Measurements from ENCODE around the gene LRRC17.

Gene LRRC17

GRCh38 chr7:102927312-102927933 lies 14.6 kb downstream of the LRRC17 start:
- TF ChIP-seq POLR2AphosphoS5 (IDR thresholded peaks at IDR 0.05; ENCODE audit: low read depth, low read length) = no peak
- TF ChIP-seq POLR2A (IDR thresholded peaks at IDR 0.05; ENCODE audit: low read depth, low read length) = no peak
- TF ChIP-seq TAF1 (IDR thresholded peaks at IDR 0.05; ENCODE audit: borderline replicate concordance, low read depth, low read length) = no peak
- FAIRE-seq (no peak), DNase-seq (ENCODE audit: insufficient read length) (no peak)

DNA sequence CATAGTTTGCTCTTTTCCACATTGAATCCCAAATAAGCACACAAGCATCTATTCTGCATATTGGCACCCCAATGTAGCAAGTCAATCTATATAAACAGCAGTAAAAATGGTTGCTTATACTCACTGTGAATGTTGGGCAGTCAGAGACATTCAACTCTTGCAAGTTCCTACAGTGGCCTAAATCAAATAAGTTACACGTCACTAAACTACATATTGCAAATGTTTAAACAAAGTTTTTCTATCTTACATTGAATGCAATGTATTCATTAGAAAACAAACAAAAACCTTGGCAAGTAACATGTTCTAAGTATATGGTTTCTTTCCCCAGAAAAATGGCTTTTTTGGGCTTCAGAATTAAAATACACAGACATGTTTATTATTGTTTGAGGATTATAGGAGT lies 19.0 kb downstream of the LRRC17 start:
- TF ChIP-seq POLR2A (IDR thresholded peaks at IDR 0.05; ENCODE audit: low read depth, low read length) (no peak), TAF1 (IDR thresholded peaks at IDR 0.05; ENCODE audit: borderline replicate concordance, low read depth, low read length) (no peak), POLR2AphosphoS5 (IDR thresholded peaks at IDR 0.05; ENCODE audit: low read depth, low read length) (no peak)
- DNase-seq (ENCODE audit: insufficient read length) = no peak
- FAIRE-seq = no peak

DNA sequence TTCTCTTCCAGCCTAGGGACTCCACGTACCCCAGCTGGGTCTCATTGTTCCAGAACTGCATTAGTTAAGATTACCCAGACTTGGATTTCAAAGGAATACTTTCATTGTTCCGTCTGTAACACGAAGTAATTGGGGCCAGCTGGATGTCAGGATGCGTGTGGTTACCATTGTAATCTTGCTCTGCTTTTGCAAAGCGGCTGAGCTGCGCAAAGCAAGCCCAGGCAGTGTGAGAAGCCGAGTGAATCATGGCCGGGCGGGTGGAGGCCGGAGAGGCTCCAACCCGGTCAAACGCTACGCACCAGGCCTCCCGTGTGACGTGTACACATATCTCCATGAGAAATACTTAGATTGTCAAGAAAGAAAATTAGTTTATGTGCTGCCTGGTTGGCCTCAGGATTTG lies 21.0 kb downstream of the LRRC17 start:
- no peak for TF ChIP-seq POLR2A (IDR thresholded peaks at IDR 0.05; ENCODE audit: low read depth, low read length)
- TF ChIP-seq TAF1 (IDR thresholded peaks at IDR 0.05; ENCODE audit: borderline replicate concordance, low read depth, low read length) = no peak
- TF ChIP-seq POLR2AphosphoS5 (IDR thresholded peaks at IDR 0.05; ENCODE audit: low read depth, low read length) = no peak
- DNase-seq (ENCODE audit: insufficient read length) = no peak
- no peak for FAIRE-seq

GRCh38 chr7:102934239-102934638 lies 21.4 kb downstream of the LRRC17 start:
- DNase-seq (ENCODE audit: insufficient read length) (no peak), FAIRE-seq (no peak)
- TF ChIP-seq POLR2A (IDR thresholded peaks at IDR 0.05; ENCODE audit: low read depth, low read length) (no peak), TAF1 (IDR thresholded peaks at IDR 0.05; ENCODE audit: borderline replicate concordance, low read depth, low read length) (no peak), POLR2AphosphoS5 (IDR thresholded peaks at IDR 0.05; ENCODE audit: low read depth, low read length) (no peak)

DNA sequence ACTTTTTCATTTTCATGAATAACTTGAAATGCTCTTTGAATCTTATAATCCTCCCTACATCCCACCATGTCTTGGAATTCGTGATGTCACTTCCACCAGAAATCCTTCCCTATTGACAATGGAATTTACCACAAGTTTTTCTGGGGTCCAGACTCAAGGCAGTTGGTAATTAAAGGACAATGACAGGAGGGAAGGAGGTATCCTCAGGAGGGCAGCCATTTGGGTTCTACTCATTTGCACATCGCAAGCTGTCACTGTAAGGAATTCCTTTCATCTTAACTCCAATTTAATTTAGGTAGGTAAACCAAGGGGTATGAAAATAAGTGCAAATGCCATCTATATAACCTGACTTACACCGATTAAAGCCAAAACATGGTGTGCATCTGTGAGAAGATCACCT lies 21.9 kb downstream of the LRRC17 start:
- no peak for TF ChIP-seq POLR2AphosphoS5 (IDR thresholded peaks at IDR 0.05; ENCODE audit: low read depth, low read length)
- TF ChIP-seq TAF1 (IDR thresholded peaks at IDR 0.05; ENCODE audit: borderline replicate concordance, low read depth, low read length) = no peak
- no peak for TF ChIP-seq POLR2A (IDR thresholded peaks at IDR 0.05; ENCODE audit: low read depth, low read length)
- FAIRE-seq = no peak
- DNase-seq (ENCODE audit: insufficient read length) = no peak

DNA sequence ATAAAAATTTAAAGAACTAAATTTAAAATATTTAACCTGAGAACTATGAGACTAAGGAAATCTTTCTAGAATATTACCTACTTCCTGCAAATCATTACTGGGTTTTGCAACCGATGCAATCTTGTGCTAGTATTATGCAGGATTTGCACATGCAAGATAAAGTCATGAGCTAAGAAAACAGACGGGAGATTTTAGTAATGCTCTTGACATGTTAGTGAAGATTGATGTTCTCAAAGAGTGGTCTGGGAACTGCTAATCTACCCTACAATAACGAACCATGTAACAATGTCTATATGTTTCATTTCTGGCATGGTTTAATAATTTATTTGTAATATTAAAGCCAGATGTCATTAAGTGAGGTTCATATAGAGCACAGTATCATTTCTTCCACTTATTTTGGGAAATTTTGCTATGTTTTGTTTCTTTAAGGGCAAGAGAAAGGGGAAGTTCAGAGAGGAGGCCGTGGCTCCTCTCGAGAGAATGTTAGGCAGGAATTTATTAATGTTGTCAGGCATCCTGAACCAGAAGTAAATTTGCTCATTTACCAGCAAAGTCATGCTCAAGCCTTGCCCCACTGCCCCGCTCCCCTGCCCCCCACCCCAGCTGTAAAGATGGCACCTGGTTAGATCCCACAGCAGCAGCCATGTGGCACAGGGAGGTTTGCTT lies 22.8 kb downstream of the LRRC17 start:
- DNase-seq (ENCODE audit: insufficient read length) = no peak
- no peak for TF ChIP-seq TAF1 (IDR thresholded peaks at IDR 0.05; ENCODE audit: borderline replicate concordance, low read depth, low read length)
- no peak for TF ChIP-seq POLR2A (IDR thresholded peaks at IDR 0.05; ENCODE audit: low read depth, low read length)
- TF ChIP-seq POLR2AphosphoS5 (IDR thresholded peaks at IDR 0.05; ENCODE audit: low read depth, low read length) = no peak
- FAIRE-seq = no peak

GRCh38 chr7:102938679-102939078 lies 25.9 kb downstream of the LRRC17 start:
- TF ChIP-seq POLR2AphosphoS5 (IDR thresholded peaks at IDR 0.05; ENCODE audit: low read depth, low read length) = no peak
- TF ChIP-seq TAF1 (IDR thresholded peaks at IDR 0.05; ENCODE audit: borderline replicate concordance, low read depth, low read length) = no peak
- no peak for TF ChIP-seq POLR2A (IDR thresholded peaks at IDR 0.05; ENCODE audit: low read depth, low read length)
- no peak for DNase-seq (ENCODE audit: insufficient read length)
- no peak for FAIRE-seq

DNA sequence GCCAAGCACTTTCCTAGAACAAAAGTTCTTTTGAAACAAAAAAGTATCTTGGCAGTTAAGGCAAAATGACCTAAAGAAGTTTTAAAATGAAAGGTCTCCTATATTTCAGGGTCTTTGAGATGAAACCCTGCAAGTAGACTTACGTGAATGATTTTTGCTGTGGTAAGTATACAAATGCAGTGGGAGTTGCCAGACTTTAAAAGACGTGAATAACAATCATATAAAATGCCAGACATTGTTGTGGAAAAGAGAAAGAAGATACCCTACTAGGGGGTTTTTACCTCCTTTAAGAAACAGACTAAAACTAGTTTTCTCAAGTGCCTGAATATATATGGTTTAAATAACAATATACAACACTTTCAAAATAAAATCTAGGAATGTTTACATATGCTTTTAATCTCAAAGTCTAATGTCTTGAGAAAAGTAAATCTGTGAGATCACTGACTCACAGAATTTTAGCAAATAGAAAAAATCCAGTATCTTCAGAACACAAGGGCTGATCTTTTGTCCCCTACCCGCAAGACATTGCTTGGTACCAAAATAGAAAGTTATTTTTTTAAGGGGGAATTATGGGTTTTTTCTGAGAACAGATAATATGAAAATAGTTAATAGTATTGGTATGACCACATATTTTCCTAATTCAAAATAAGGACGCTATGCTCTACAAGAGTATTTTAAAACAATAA lies 29.5 kb downstream of the LRRC17 start:
- FAIRE-seq (no peak), DNase-seq (ENCODE audit: insufficient read length) (no peak)
- no peak for TF ChIP-seq POLR2AphosphoS5 (IDR thresholded peaks at IDR 0.05; ENCODE audit: low read depth, low read length)
- no peak for TF ChIP-seq POLR2A (IDR thresholded peaks at IDR 0.05; ENCODE audit: low read depth, low read length)
- no peak for TF ChIP-seq TAF1 (IDR thresholded peaks at IDR 0.05; ENCODE audit: borderline replicate concordance, low read depth, low read length)

GRCh38 chr7:102942868-102943267 lies 30.1 kb downstream of the LRRC17 start:
- no peak for DNase-seq (ENCODE audit: insufficient read length)

GRCh38 chr7:102943423-102944169 lies 30.8 kb downstream of the LRRC17 start:
- no peak for FAIRE-seq

More at GRCh38 chr7:102942868-102943267, 30.1 kb downstream of the LRRC17 start:
- no peak for FAIRE-seq
- no peak for TF ChIP-seq TAF1 (IDR thresholded peaks at IDR 0.05; ENCODE audit: borderline replicate concordance, low read depth, low read length)
- TF ChIP-seq POLR2AphosphoS5 (IDR thresholded peaks at IDR 0.05; ENCODE audit: low read depth, low read length) = no peak
- no peak for TF ChIP-seq POLR2A (IDR thresholded peaks at IDR 0.05; ENCODE audit: low read depth, low read length)

DNA sequence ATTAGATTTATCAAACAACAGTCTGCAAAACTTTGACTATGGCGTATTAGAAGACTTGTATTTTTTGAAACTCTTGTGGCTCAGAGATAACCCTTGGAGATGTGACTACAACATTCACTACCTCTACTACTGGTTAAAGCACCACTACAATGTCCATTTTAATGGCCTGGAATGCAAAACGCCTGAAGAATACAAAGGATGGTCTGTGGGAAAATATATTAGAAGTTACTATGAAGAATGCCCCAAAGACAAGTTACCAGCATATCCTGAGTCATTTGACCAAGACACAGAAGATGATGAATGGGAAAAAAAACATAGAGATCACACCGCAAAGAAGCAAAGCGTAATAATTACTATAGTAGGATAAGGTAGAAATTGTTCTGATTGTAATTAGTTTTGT lies 31.4 kb downstream of the LRRC17 start:
- no peak for TF ChIP-seq TAF1 (IDR thresholded peaks at IDR 0.05; ENCODE audit: borderline replicate concordance, low read depth, low read length)
- TF ChIP-seq POLR2A (IDR thresholded peaks at IDR 0.05; ENCODE audit: low read depth, low read length) = no peak
- TF ChIP-seq POLR2AphosphoS5 (IDR thresholded peaks at IDR 0.05; ENCODE audit: low read depth, low read length) = no peak

More at GRCh38 chr7:102943423-102944169, 30.8 kb downstream of the LRRC17 start:
- TF ChIP-seq TAF1 (IDR thresholded peaks at IDR 0.05; ENCODE audit: borderline replicate concordance, low read depth, low read length) = no peak
- TF ChIP-seq POLR2A (IDR thresholded peaks at IDR 0.05; ENCODE audit: low read depth, low read length) = no peak
- TF ChIP-seq POLR2AphosphoS5 (IDR thresholded peaks at IDR 0.05; ENCODE audit: low read depth, low read length) = no peak
- no peak for DNase-seq (ENCODE audit: insufficient read length)

More for the DNA sequence above, 31.4 kb downstream of the LRRC17 start:
- DNase-seq (ENCODE audit: insufficient read length) (no peak), FAIRE-seq (no peak)
